GM21528 (cell line): Measurements from ENCODE around the gene KIAA1586.

Experiments used
- ATAC-seq: cut with Tn5 transposase; IDR thresholded peaks from one replicate; pipeline ENCODE4 v1.9.1; 2021; ENCODE audit warnings: mild to moderate bottlenecking, moderate library complexity; ENCODE audit not compliant: unreplicated experiment, low FRiP score

Gene KIAA1586

DNA sequence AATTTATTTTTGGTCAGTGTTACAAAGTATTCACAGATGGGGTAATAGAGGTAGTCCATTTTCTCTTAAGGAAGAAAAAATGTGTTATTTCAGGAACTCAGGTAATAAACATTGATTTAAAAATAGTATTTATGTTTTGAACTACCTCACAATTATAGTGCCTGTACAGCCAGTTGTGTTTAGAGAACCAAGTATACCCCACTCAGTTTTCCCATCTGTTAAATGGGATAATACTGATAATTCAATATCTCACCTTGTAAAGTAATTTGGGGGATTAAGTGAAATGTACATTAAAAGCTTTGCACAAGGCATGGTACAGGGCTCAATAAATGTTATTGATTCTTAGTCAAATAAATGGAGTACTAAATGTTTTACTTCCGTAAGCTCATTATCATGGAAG, 48.2 kb downstream of the KIAA1586 start:
- ATAC-seq, result no peak

DNA sequence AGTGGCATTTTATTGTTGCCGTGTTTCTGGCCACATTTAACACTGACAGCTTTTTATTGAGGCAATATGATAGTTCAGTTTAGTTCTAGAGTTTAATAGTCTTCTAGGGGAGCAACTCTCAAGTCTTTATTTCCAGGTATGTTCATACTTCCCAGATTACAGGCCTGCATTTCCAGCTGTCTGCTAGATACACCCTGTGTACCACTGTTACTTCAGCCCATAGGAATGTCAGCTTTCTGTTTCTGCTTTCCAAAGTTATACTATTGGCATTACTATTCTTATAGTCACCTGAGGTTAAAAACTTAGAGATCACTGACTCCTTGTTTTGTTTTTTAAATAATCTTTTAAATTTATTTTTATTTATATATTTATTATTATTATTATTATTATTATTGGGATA, 51.1 kb downstream of the KIAA1586 start:
- no peak for ATAC-seq

DNA sequence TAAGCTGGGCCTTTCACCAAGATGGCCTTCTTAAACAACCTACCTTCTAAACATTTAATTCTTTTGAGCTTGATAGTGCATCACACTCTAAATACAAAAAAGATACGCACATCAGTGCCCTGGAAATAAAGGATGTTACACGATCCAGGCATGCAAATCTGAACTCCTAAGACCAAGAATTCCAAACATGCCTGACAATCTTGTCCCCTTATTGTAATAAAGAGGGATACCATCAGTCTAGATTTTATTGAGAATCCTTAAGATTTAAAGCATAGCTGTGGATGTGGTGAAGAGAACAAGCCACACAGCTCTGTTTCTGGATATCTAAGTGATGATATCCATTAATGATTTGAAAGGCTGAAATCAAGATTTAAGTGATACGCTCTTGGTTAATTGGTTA, 56.5 kb downstream of the KIAA1586 start:
- no peak for ATAC-seq

DNA sequence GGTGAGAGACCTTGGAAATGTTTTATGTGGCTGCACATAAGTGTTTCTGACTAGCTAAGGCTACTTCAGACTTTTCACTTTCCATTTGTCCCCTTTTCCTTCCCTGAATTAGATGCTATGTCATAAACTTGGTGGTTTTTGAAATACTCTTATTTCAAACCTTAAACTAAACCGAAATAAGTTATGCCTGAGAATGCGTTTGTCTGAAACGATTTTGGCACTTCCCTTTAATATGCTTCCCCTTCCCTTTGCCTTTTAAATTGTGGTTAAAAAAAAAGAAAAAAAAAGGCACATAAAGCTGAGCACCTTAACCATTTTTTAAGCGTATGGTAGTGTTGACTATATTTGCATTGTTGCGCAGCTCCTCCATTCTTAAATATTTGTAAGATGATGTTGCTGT, 57.8 kb downstream of the KIAA1586 start:
- no peak for ATAC-seq
